NCI-H82 treated with DMSO at 0.1 percent for 48 hours (cell line): ENCODE measurements around the gene SLC12A7.
"Not testable (repeated sequence)": the region's sequence is repeated elsewhere in the genome, so short reads cannot be mapped to it uniquely, and the experiment has no call there.

Experiments
- DNase-seq: peaks from one replicate; lab custom pipeline; 2025; ENCODE audit not compliant: unreplicated experiment; lab: John Stamatoyannopoulos, UW

Gene SLC12A7

GRCh38 chr5:1099926-1100663, 11.8 kb downstream of the SLC12A7 start:
- no peak for DNase-seq

- DNase-seq, result no peak
These were observed 12.8 kb downstream of the SLC12A7 start for GRCh38 chr5:1098986-1099597.

- DNase-seq, result not testable (repeated sequence)
These were observed 13.9 kb downstream of the SLC12A7 start for GRCh38 chr5:1097988-1098385.

- DNase-seq, result no peak
These were observed 14.4 kb downstream of the SLC12A7 start for GRCh38 chr5:1097381-1097987.

- DNase-seq, result no peak
These were observed 15.0 kb downstream of the SLC12A7 start for GRCh38 chr5:1096838-1097237.

- no peak for DNase-seq
These were observed 15.9 kb downstream of the SLC12A7 start for GRCh38 chr5:1095990-1096363.

- no peak for DNase-seq
These were observed 16.4 kb downstream of the SLC12A7 start for GRCh38 chr5:1095302-1095989.

- no peak for DNase-seq
These were observed 17.1 kb downstream of the SLC12A7 start for GRCh38 chr5:1094670-1095190.

GRCh38 chr5:1093361-1093760, 18.5 kb downstream of the SLC12A7 start:
- DNase-seq, result no peak

GRCh38 chr5:1092122-1092521, 19.7 kb downstream of the SLC12A7 start:
- no peak for DNase-seq

GRCh38 chr5:1091632-1092031, 20.2 kb downstream of the SLC12A7 start:
- no peak for DNase-seq

GRCh38 chr5:1090538-1090937, 21.3 kb downstream of the SLC12A7 start:
- DNase-seq, result no peak

- no peak for DNase-seq
These were observed 22.2 kb downstream of the SLC12A7 start for GRCh38 chr5:1089621-1090040.

- no peak for DNase-seq
These were observed 22.7 kb downstream of the SLC12A7 start for GRCh38 chr5:1089146-1089545.

- no peak for DNase-seq
These were observed 23.1 kb downstream of the SLC12A7 start for GRCh38 chr5:1088726-1089125.

- no peak for DNase-seq
These were observed 23.8 kb downstream of the SLC12A7 start for GRCh38 chr5:1088031-1088430.

- no peak for DNase-seq
These were observed 24.4 kb downstream of the SLC12A7 start for GRCh38 chr5:1087428-1087827.

- no peak for DNase-seq
These were observed 25.0 kb downstream of the SLC12A7 start for GRCh38 chr5:1086871-1087270.

- no peak for DNase-seq
These were observed 25.7 kb downstream of the SLC12A7 start for GRCh38 chr5:1086137-1086536.

- no peak for DNase-seq
These were observed 26.5 kb downstream of the SLC12A7 start for GRCh38 chr5:1085391-1085790.

- no peak for DNase-seq
These were observed 27.8 kb downstream of the SLC12A7 start for GRCh38 chr5:1083823-1084605.
